Measurements from ENCODE around the gene CFD.

CFD gene

GRCh38 chr19:896434-896833 is 37.0 kb downstream of the CFD start:
- Histone ChIP-seq H3K4me3 (ENCODE audit: low read depth, low read length) (no peak overlapping the region), H3K4me1 (ENCODE audit: control insufficient read depth, insufficient read depth, low read length) (no peaks in the 10 kb centered on the region), H3K27ac (ENCODE audit: extremely low read depth, low read depth, low read length) (no peak overlapping the region), H3K9me3 (ENCODE audit: control insufficient read depth, insufficient read depth, low read depth, low read length) (no peaks in the 10 kb centered on the region), H3K36me3 (ENCODE audit: control insufficient read depth in 2 of 2, insufficient read depth in 1 of 2, low read length in 2 of 2) (peaks cover 0 to 15% of the 10 kb centered on the region in 2 experiments; a peak in 1 of 3 replicates)
- CTCF ChIA-PET = no interaction called here
- no peak for TF ChIP-seq ZNF544 (tag by site-specific recombination; IDR thresholded peaks at IDR 0.05)
- TF ChIP-seq IKZF3 (tag by site-specific recombination; IDR thresholded peaks at IDR 0.05) = no peak
- no peak for TF ChIP-seq ZIC2 (tag by site-specific recombination; IDR thresholded peaks at IDR 0.05)
- TF ChIP-seq, protein P1, sequence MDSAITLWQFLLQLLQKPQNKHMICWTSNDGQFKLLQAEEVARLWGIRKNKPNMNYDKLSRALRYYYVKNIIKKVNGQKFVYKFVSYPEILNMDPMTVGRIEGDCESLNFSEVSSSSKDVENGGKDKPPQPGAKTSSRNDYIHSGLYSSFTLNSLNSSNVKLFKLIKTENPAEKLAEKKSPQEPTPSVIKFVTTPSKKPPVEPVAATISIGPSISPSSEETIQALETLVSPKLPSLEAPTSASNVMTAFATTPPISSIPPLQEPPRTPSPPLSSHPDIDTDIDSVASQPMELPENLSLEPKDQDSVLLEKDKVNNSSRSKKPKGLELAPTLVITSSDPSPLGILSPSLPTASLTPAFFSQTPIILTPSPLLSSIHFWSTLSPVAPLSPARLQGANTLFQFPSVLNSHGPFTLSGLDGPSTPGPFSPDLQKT (IDR thresholded peaks at IDR 0.05; ENCODE audit: borderline replicate concordance, low read depth, low read length) = no peak
- no peak for TF ChIP-seq ZNF692 (tag by site-specific recombination; IDR thresholded peaks at IDR 0.05)
- TF ChIP-seq, protein P2, sequence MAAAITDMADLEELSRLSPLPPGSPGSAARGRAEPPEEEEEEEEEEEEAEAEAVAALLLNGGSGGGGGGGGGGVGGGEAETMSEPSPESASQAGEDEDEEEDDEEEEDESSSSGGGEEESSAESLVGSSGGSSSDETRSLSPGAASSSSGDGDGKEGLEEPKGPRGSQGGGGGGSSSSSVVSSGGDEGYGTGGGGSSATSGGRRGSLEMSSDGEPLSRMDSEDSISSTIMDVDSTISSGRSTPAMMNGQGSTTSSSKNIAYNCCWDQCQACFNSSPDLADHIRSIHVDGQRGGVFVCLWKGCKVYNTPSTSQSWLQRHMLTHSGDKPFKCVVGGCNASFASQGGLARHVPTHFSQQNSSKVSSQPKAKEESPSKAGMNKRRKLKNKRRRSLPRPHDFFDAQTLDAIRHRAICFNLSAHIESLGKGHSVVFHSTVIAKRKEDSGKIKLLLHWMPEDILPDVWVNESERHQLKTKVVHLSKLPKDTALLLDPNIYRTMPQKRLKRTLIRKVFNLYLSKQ (tag by site-specific recombination; IDR thresholded peaks at IDR 0.05; ENCODE audit: borderline replicate concordance) = no peak
- TF ChIP-seq, protein P3, sequence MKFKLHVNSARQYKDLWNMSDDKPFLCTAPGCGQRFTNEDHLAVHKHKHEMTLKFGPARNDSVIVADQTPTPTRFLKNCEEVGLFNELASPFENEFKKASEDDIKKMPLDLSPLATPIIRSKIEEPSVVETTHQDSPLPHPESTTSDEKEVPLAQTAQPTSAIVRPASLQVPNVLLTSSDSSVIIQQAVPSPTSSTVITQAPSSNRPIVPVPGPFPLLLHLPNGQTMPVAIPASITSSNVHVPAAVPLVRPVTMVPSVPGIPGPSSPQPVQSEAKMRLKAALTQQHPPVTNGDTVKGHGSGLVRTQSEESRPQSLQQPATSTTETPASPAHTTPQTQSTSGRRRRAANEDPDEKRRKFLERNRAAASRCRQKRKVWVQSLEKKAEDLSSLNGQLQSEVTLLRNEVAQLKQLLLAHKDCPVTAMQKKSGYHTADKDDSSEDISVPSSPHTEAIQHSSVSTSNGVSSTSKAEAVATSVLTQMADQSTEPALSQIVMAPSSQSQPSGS (tag by site-specific recombination; IDR thresholded peaks at IDR 0.05; ENCODE audit: low read depth) = no peak
- no peak for TF ChIP-seq ZBTB10 (tag by site-specific recombination; IDR thresholded peaks at IDR 0.05)
- no peak for TF ChIP-seq ZNF48 (tag by site-specific recombination; IDR thresholded peaks at IDR 0.05)
- no peak for TF ChIP-seq ZSCAN16 (tag by site-specific recombination; IDR thresholded peaks at IDR 0.05)
- no peak for TF ChIP-seq ZNF658 (tag by site-specific recombination; IDR thresholded peaks at IDR 0.05)
- no peak for TF ChIP-seq ZNF529 (tag by site-specific recombination; IDR thresholded peaks at IDR 0.05; ENCODE audit: insufficient replicate concordance)
- no peak for TF ChIP-seq ZBTB21 (tag by site-specific recombination; IDR thresholded peaks at IDR 0.05)
- no peak for TF ChIP-seq ZBTB11 (tag by site-specific recombination; conservative IDR thresholded peaks at IDR 0.05; ENCODE audit: low read depth)
- TF ChIP-seq ZNF785 (tag by site-specific recombination; IDR thresholded peaks at IDR 0.05) = no peak
- TF ChIP-seq ZNF596 (tag by site-specific recombination; IDR thresholded peaks at IDR 0.05) = no peak
- POLR2A ChIA-PET = no interaction called here
